ENCODE data around the gene CLIP1.

Gene CLIP1

GRCh38 chr12:122232691-122233090, 189.8 kb downstream of the CLIP1 start:
- TF ChIP-seq CTCF (IDR thresholded peaks at IDR 0.05; ENCODE audit: extremely low read depth, missing control alignments): no peak
- DNase-seq (ENCODE audit: low spot score): no peak

GRCh38 chr12:122230798-122231197, 191.7 kb downstream of the CLIP1 start:
- DNase-seq (ENCODE audit: low spot score): no peak
- no peak for TF ChIP-seq CTCF (IDR thresholded peaks at IDR 0.05; ENCODE audit: extremely low read depth, missing control alignments)

DNA sequence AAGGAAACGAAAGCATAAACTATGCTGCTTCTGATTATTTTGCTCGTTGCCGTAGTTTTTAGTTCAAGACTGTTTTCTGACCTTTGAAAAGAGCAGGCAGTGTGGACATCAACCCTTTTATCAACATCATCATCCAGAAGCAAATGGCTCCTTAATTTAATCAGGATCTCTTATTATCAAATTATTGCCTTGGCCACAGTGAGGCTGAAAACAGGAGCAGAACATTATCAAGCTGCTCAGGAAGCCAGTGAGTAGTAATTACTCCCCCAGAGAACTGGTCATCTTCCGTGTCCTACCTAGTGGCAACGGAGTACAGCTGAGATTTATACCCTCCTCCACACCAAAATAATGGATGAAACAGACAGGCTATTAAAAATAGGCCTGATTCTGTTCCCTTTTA, 194.4 kb downstream of the CLIP1 start:
- TF ChIP-seq CTCF (IDR thresholded peaks at IDR 0.05; ENCODE audit: extremely low read depth, missing control alignments): no peak

DNA sequence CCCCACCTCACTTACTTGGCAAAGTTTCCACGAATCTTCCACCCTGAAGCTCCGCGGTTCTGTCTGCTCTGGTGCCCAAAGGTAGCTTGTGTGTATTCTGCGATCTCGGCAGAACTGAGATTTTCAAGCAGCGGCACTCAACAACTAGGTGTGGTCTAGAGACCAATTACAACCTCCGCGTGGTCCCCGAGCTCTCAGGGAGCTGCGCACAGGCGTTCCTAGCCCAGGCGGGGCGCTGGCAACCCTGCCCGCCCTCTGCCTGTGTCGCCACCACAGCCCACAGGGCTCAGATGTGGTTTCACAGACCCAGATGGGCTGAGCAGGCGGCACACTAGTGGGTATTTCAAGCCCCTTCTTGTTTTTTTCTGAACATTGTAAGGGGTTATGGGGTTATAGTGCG, 195.1 kb downstream of the CLIP1 start:
- TF ChIP-seq CTCF (IDR thresholded peaks at IDR 0.05; ENCODE audit: extremely low read depth, missing control alignments): no peak
- no peak for DNase-seq (ENCODE audit: low spot score)

More for the DNA sequence above, 194.4 kb downstream of the CLIP1 start:
- no peak for DNase-seq (ENCODE audit: low spot score)

DNA sequence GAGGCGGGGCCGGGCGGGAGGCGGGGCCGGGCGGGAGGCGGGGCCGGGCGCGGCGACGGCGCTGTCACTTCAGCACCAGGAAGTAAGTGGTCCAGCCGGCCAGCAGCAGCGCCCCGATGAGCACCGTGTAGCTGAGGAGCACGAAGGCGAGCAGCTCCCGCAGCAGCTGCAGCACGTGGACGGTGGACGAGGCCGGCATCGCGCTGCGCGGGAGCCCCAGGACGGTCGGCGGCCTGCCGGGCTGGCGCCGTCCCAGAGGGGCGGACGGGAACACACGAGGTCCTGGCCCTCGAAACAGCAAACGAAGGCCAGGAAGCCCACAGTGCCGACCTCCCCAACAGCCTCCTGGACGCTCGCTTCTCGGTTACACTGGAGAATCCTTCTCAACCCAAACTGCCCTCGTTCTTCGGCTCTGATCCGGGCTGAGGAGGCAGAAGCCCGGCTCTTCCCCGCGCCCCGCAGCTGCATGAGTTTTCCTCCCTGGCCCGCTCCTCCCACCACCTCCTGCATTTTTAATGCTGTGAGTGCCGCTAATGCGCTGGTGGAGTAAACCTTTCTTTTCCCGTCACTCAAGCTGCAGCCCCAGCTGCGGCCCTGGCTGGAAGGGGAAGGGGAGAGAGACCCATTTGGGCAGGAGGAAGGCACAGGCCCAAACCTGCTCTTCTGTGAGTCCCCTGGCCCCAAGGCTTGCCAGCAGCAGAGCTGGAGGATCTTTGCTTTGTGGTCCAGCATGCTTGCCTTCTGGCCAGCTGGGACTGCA, 195.9 kb downstream of the CLIP1 start:
- no peak for TF ChIP-seq CTCF (IDR thresholded peaks at IDR 0.05; ENCODE audit: extremely low read depth, missing control alignments)
- no peak for DNase-seq (ENCODE audit: low spot score)

DNA sequence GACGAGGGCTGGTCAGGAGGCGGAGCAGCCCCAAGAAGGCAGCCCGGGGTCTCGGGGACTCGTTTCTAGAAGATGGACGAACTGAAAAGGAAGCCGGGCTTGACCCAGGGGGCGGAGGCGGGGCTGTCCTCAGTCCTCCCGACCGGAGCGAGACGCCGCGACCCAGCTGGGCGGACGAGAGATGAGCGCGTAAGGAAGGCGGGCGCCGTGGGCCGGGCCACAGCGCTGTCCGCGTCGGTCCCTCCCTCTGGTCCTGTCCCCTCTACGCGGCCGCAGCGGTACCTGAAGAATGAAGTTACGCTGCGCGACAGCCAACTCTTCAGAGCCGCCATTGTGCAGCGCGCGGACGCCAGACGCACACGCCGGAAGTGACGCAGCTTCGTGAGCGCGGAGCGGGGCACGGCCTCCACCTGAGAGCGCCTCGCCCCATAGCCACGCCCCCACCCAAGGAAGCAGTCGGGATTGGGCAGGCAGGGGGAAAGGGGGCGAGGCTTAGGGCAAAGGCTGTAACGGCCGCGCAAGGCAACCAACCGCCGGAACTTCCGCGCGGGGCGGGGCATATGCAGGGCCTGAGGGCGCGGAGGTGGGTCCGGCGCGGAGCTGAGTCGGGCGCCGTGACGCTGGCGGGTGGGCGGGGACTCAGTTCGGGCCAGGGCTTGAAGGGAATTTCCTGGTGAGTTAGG, 196.6 kb downstream of the CLIP1 start, which contains the start of gene DIABLO:
DIABLO (minus strand) TSS at position 370 of the 683 bp plus-strand sequence; CDS start at position 332, 38 bp downstream.
- no peak for TF ChIP-seq CTCF (IDR thresholded peaks at IDR 0.05; ENCODE audit: extremely low read depth, missing control alignments)
- DNase-seq (ENCODE audit: low spot score): peak; percentile 98

Measured in GM20000 (cell line).